GM21717 (cell line): ENCODE measurements around the gene ZNF740.

ENCODE experiments used
- ATAC-seq: cut with Tn5 transposase; IDR thresholded peaks from one replicate; pipeline ENCODE4 v1.9.1; 2021; ENCODE audit warnings: mild to moderate bottlenecking, moderate library complexity; ENCODE audit not compliant: unreplicated experiment

The ZNF740 gene

GRCh38 chr12:53224897-53225634 is 44.5 kb downstream of the ZNF740 start:
- no peak for ATAC-seq

- no peak for ATAC-seq
Observed at GRCh38 chr12:53225635-53226424, 45.3 kb downstream of the ZNF740 start.

GRCh38 chr12:53226815-53227214 is 46.3 kb downstream of the ZNF740 start:
- ATAC-seq: no peak

GRCh38 chr12:53227341-53227740 is 46.8 kb downstream of the ZNF740 start:
- no peak for ATAC-seq

- no peak for ATAC-seq
Observed at GRCh38 chr12:53227836-53228235, 47.3 kb downstream of the ZNF740 start.

- no peak for ATAC-seq
Observed at GRCh38 chr12:53229454-53229853, 48.9 kb downstream of the ZNF740 start.

GRCh38 chr12:53230108-53230845 is 49.8 kb downstream of the ZNF740 start:
- no peak for ATAC-seq

GRCh38 chr12:53231671-53231920 is 51.1 kb downstream of the ZNF740 start:
- ATAC-seq: no peak

- peak; percentile 53 for ATAC-seq
Observed at GRCh38 chr12:53231921-53232645, 51.6 kb downstream of the ZNF740 start, which contains the start of gene RARG. Gene RARG (minus strand): TSS chr12:53232209. CDS start chr12:53227545, 4,664 bp downstream.

- peak; percentile 23 for ATAC-seq
Observed at GRCh38 chr12:53232646-53233461, 52.3 kb downstream of the ZNF740 start.

GRCh38 chr12:53233671-53234121 is 53.2 kb downstream of the ZNF740 start:
- no peak for ATAC-seq

- ATAC-seq: no peak
Observed at GRCh38 chr12:53234271-53234914, 53.9 kb downstream of the ZNF740 start.

- no peak for ATAC-seq
Observed at GRCh38 chr12:53235164-53235563, 54.6 kb downstream of the ZNF740 start.

GRCh38 chr12:53235742-53236442 is 55.4 kb downstream of the ZNF740 start:
- ATAC-seq: no peak

GRCh38 chr12:53236443-53237111 is 56.1 kb downstream of the ZNF740 start:
- no peak for ATAC-seq

GRCh38 chr12:53239643-53240258 is 59.2 kb downstream of the ZNF740 start:
- no peak for ATAC-seq

- ATAC-seq: no peak
Observed at GRCh38 chr12:53241623-53242412, 61.3 kb downstream of the ZNF740 start.
